Measurements from ENCODE around the gene CCT3. TPM values are rescaled to one million over a fixed set of nuclear protein-coding genes. Genes with fewer than 3 reads are reported as not detected.
"Not testable (repeated sequence)": the region's sequence is repeated elsewhere in the genome, so short reads cannot be mapped to it uniquely, and the experiment has no call there.

The CCT3 gene
- 450 and 472 TPM in 2 replicates for total RNA-seq (2014; rRNA removed; shearing (Covaris generic))
- polyA plus RNA-seq (2015; cell fraction: cytosol; rRNA removed), result 277 and 281 TPM in 2 replicates
- 379 and 431 TPM in 2 replicates for polyA plus RNA-seq (2015; cell fraction: nucleus; rRNA removed)

DNA sequence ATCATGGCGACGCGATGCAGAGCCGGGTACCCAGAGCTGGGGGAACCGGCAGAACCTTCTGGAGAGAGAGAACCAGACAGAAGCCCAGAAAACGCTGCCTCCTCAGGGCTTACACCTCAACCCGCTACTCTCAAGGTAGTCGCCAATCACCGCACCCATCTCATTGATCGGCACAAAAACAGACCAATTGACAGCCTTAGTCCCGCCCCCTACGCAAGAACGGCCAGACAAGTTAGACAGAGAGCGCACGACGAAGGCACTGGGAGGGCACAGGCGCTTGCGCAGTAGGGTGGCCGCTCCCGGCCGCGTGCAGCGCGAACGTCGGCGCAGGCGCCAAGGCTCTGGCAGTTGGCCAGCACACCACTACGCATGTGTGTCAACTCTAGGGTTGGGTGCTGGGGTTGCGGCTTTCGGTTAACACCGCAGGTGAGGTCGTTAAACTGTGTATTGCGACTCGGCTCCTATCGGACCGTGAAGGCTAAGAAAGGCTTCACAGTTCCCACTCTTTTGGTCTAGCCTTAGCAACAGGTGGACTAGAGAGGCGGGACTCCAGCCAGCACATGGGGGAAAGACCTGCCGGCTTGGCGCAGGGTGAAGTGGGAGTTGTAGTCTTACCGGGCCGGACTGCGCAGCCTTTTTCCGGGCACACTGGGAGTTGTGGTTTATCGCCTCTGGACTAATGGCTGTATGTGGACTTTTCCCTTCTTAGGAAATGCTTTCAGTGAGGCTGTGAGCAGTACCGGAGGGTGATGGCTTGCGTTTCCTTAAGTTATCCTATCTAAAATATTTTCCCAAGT lies at the start of gene CCT3, which contains the start of gene TSACC:
CCT3 (minus strand) TSS at position 113 of the 797 bp plus-strand sequence; CDS start at position 5, 108 bp downstream.
TSACC (plus strand) TSS at position 347 of the 797 bp plus-strand sequence. CDS start 1,232 bp downstream, outside the sequence.
- DNase-seq (ENCODE audit: low read depth), result peak; percentile 100

DNA sequence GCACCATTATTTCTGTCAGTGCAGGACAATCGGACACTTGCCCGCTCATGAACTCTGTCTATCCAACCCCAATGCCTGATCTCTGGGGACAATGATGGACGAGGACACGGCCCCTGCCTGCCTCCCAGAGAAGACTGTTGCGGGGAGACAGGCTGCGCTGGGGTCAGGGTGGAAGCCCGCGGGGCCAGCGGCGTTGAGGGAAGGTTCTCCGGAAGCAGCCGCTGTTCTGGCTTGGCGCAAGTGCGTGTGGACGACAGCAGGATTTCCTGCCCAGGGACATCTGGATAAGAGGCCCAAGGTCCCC lies 49.7 kb upstream of the CCT3 start:
- no peak for DNase-seq (ENCODE audit: low read depth)

DNA sequence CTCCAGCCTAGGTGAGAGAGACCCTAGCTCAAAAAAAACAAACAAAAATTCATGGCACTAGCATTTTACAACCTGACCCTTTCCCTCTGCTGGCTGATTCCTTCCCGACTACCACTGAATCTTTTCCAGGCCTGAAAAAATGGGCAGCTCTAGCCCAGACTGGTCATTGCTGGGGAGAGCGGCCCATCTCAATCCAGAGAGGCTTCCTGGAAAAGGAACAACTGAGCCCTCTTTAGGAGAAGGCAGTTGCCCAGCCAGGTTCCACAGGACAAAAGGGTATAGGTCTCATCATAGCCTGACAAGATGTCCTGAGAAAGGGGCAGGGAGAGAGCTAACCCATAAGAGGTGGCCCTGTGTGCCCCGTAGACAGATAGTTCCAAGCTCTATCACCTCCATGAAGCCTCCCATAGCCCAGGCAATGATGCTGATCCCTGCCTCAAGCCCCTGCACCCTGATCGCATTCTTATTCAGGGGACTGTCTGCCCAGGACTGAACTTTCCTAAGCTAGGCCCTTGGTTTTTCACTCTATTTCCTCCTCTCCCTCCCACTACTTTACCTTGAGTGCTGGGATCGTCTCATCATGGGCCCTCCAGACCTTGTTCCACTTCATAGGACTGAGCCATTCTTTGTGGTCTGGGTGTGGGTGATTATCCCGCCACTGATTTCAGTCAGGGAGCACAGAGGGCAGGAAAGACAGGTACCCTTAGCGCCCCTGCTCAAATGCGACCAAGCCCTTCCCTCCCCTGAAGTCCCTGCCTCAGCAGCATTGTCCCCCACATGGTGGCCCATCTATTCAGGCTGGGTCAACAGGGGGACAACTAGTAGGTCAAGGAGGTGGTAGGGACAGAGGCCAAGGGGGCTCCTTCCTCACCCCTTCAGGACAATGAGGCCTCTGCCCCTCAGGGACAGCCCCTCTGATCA lies 49.1 kb upstream of the CCT3 start:
- no peak for DNase-seq (ENCODE audit: low read depth)

DNA sequence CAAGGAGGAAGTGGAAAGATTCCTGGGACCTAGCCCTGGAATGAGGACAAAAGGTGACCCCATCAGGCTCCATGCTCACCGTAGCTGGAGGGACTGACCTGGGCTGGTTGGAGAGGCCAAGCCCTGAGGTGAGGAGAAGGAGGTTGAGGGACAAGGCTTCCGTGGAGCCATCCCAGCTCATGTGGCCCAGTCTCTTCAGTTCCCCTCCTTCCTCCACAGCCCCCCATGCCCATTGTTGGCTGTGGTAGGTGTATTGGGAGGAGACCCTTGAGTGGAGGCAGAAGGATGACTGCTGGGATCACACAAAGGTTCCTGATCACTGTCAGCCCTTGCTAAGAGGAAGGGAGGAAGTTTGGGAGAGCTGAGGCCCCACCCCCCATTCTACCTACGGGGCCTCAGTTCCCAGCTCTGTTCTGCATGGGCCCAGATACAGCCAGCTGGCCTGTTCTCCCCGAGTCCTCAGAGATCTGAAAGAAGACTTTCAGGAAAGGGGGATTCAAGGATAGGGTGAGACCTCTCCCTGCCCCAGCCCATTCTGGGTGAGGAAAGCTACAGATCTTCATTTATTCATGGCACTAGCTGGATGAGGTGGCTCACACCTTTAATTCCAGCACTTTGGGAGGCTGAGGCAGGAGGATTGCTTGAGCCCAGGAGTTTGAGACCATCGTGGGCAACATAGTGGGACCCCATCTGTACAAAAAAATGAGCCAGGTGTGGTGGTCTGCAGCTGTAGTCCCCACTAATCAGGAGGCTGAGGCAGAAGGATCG lies 48.2 kb upstream of the CCT3 start:
- DNase-seq (ENCODE audit: low read depth), result no peak

DNA sequence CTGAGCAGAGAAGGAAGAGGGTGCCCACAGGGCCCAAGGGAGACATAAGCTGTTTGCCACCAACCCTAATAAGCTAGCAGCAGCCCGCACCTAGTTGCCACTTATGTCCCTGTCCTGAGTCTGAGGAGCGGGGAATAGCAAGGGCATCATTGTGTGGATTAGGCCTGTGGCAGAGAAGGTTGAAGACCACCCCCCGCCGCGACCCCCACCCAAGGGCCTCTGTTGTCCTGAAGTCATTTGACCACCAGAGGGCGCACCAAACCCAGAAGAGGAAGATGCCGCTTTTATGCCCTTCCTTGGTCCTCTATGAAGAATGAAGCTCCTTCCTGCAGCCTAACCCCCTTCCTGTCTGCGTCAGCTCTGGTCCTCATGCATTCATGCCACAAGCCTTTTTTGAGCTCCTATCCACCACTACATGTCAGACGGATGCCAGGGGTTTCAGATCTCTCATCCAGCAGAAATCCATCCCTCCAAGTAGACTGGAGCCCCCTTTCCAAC lies 47.5 kb upstream of the CCT3 start:
- peak; percentile 71 for DNase-seq (ENCODE audit: low read depth)

DNA sequence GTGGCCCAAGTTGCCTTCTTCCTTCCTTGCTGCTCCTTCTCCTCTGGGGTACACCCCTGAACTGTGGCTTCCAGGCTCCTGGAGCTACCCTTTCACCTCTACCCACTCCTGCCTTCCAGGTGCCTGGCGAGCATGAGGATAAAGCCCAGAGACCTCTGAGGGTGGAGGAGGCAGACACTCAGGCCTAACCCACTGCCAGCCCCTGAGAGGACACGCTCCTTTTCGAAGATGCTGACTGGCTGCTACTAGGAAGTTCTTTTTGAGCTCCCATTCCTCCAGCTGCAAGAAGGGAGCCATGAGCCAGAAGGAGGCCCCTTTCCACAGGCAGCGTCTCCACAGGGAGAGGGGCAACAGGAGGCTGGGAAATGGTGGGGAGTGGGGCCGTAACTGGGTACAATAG lies 46.6 kb upstream of the CCT3 start:
- no peak for DNase-seq (ENCODE audit: low read depth)

DNA sequence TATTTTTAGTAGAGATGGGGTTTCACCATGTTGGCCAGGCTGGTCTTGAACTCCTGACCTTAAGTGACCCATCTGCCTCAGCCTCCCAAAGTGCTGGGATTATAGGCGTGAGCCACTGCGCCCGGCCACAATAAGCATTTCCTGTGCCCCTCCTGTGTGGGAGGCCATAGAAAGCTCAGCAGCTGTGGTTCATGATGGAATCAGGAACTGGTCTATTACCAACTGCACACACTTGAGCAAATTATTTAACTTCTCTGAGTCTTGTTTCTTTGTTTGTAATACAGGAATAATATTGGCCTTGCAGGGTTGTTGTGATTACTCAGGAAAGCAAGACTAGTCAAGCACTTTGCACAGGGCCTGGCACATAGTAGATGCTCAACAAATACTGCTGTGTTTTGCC lies 45.9 kb upstream of the CCT3 start:
- DNase-seq (ENCODE audit: low read depth), result no peak

DNA sequence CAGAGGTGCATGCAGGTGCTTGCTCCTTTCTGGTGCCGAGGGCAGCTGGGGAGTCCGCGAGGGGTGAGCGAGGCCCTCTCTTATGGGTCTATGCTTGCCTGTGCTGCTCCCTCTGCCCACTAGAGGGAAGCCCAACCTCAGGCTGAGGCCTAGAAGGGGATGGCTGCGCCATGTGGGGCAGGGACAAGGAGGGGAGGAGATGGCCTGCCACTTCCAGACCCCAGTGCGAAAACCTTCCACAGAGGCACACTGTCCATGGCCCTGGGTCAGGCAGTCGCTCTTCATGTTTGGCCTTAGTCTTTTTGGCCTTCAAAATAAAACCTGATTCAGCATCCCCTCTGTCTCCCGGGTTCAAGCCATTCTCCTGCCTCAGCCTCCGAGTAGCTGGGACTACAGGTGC lies 44.9 kb upstream of the CCT3 start:
- DNase-seq (ENCODE audit: low read depth), result peak; percentile 46

DNA sequence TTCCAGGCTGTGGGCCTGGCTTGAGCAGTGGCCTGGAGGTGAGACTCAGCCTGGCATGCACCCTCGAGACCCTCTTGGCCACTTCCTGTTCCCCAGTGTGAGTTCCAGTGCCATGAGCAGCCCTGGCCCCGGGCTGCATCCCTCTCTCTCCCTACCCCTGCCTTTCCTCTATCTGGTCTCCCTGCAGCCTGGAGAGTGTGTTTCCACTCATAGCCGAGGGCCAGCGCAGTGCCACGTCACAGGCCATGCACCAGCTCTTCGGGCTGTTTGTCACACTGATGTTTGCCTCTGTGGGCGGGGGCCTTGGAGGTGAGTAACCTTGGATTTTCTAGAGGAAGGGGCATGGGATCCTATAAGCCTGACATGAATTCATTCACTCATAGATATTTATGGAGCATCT lies 44.5 kb upstream of the CCT3 start:
- DNase-seq (ENCODE audit: low read depth), result no peak

DNA sequence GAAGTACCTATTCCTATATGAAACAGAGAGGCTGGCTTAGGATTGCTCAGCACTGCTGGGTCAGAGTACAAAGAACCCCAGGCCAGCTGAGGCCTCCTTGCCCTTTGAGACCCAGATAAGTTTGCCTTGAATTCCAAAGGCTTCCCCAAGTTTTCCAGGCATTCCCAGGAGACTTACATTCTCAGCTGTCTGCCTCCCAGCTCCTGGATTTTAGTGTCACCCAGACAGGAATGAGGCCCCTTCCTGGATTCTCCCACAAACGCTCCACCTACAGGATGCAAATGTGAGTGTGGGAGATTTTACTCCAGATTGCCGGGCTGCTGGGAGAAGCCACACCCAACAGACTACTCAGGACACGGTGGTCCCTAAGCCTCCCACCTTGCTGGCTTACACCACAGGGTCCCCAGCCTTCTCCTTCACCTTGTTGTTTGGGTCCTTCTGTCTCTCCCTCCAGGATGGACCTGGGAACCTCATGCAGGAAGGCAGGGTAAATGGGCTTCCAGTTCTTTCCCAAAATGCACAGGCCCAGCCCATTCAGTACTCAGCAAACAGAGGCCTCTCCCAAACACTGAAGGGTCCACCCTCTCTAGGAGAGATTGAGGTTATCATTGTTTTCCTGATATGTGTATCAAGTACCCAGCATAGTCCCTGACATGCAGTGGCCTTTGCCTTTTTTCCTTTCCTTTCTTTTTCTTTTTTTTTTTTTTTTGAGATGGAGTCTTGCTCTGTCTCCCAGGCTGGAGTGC lies 41.5 kb upstream of the CCT3 start:
- DNase-seq (ENCODE audit: low read depth), result peak; percentile 42

DNA sequence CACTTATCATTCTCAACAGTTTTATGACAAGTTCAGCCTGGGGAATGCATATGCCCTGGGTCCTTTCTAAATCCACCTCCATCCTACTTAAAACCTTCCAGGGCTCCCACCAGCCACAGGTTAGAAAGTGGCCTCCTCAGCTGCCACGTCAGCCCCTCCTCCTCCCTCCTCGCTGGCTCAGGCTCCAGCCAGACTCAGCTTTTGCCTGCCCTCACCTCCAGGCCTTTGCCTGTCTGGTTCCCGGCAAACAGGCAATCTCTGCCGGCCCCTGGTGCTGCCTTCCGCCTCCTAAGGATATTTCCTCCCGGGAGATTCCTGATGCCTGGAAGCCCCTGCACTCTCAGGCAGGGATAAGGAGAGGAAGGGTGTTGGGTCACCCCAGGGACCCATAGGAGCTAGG lies 40.5 kb upstream of the CCT3 start:
- DNase-seq (ENCODE audit: low read depth), result no peak

DNA sequence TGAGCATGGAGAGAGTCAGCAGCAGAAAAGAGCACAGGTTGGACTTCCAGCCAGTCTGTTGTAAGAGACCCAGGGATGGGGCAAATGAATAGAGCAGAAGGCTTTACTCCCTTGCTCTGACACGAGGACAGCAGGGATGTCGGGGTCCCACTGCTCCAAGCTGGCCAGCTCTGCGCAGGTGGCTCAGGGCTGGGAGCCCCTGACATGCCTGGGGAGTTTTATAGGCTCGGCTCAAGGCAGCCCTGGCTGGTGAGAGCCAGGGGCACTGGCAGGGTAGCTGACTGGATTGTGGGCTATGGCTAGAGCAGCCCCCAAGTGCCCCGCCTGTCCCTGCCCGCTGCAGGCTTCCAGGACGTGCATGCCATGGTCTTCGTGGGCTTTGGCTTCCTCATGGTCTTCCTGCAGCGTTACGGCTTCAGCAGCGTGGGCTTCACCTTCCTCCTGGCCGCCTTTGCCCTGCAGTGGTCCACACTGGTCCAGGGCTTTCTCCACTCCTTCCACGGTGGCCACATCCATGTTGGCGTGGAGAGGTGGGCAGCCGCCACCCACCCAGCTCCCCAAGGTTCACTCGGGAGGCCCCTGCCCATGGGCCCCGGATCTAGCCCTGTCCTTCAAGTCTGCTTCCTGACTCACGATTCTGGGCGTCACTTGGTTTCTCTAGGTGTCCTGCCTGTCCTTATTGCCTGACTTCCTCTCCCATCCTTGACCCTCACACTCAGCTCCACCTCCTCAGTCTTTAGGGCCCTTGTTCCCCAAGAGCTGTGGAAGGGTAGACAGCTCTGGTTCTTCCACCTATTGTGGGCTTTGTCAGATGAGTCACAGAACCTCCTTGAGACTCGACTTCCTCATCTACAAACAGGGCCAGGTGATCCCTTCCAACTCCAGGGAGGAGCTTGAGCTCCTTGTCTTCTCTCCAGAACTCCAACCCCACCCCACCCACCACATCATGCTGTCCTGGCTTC lies 39.1 kb upstream of the CCT3 start:
- no peak for DNase-seq (ENCODE audit: low read depth)

DNA sequence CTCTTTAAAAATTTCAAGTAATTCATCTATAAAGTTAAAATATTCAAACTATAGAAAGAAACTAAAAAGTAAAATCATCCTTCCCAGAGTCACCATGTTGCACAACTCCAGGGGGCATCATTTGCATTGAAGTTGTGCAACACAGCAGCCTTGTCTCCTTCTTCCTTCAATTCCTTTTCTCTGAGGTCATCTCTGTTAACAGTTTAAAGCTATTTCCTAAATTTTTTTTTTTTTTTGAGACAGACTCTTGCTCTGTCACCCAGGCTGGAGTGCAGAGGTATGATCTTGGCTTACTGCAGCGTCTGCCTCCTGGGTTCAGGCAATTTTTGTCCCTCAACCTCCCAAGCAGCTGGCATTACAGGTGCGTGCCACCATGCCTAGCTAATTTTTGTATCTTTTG lies 38.1 kb upstream of the CCT3 start:
- DNase-seq (ENCODE audit: low read depth), result peak; percentile 52

DNA sequence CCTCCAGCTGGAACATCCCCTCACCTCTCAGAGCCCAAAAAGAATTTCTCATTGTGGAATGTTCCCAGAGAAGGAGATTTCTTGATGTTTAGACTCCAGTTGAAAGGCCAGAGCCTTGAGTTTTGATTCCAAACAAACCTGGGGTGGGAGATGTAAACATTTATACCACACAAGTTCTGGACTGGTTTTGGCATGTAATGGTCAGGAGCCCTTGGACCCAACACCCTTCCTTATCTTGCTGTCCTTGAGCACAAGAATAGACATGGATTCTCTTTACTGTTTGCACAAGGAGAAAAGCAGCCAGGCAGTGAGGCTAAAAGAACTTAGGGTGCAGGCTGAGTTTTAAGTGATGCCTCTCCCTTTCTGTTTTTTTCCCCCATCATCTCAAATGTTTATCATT lies 35.5 kb upstream of the CCT3 start:
- no peak for DNase-seq (ENCODE audit: low read depth)

DNA sequence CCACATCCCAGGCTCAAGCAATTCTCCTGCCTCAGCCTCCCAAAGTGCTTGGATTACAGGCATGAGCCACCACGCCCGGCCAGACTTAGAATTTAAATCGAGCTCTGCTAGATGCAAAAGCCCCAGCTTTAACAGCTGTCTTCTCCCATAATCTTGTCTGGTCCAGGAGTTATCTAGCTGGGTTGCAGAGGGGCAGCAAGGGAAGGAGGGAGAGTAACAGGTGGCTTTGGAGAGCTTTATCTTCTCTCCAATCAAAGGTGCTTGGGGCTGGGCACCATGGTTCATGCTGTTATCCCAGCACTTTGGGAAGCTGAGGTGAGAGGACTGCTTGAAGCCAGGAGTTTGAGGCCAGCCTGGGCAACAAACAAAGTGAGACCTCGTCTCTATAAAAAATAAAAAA lies 34.8 kb upstream of the CCT3 start:
- DNase-seq (ENCODE audit: low read depth), result no peak

DNA sequence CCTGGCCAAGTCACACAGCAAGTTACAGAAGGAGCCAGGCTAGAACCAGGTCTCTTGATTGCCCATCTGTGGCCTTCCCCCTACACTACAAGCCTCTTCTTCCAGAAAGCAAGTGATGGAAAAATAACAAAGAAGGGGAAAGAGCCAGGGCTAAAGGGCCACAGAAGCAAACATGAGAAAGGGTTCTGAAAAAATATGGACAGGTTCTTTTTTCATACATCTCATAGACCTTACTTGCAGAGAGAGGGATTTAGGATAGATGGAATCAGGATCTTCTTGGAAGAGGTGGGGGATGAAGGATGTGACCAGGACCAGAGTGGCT lies 34.1 kb upstream of the CCT3 start:
- no peak for DNase-seq (ENCODE audit: low read depth)

DNA sequence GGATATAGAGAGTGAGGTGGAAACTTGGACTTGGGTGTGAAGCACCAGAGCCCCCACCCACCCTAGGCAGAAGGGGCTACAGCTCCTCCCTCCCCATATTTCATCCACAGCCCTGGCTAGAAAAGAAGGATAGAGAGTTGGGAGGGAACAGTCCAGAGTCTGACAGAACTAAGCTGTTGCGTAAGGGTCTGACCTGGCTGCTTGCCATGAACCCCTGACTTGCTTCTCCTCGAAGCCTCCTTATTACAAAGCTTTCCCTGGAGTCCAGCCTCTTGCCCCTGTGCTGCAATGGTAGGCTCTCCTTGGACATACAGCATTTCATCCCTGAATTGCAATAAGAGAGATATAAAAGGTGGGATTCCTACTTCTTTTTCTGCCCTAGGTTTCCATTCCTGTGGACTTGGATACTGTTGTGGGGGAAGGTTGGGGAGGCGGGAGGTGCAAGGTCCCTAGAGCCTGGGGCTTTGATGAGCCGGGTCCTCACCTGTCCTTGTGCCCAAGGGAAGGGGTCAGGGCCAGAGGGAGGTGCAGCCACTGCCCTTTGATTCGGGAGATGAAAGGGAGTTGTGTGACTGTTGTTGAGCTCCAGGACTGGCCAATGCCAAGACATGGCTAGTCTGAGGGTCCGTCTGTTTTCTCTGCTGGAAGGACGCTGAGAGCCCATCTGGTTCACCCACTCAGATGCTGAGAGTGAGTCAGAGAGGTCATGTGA lies 33.6 kb upstream of the CCT3 start:
- DNase-seq (ENCODE audit: low read depth), result peak; percentile 37

DNA sequence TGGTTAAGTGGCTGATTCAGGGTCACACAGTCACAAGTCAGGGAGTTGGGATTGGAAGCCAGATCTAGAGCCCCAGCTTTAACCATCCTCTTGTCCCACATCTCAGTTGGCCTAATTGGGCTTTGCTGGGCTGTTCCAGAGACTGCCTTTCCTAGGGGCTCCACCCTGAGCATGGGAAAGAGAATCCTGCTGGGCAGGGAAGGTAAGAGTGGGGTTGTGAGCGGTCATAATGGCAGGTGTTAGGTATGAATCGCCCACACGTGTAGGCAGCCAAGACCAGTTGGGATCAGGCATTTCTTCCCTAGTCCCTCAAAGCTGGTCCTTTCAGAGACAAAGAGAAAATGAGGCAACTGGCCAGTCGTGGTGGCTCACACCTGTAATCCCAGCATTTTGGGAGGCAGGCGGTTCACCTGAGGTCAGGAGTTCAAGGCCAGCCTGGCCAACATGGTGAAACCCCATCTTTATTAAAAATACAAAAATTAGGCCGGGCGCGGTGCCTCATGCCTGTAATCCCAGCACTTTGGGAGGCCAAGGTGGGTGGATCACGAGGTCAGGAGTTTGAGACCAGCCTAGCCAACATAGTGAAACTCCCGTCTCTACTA lies 31.7 kb upstream of the CCT3 start:
- not testable (repeated sequence) for DNase-seq (ENCODE audit: low read depth)

Measured in HT1080 (cell line).